Skeletal muscle satellite cell (primary cell): ENCODE data around the gene WAPL. TPM values are rescaled to one million over a fixed set of nuclear protein-coding genes. Genes with fewer than 3 reads are reported as not detected.
A peak's percentile ranks its signal among the peaks of the same experiment; 100 is the strongest.
"Not testable (repeated sequence)": the region's sequence is repeated elsewhere in the genome, so short reads cannot be mapped to it uniquely, and the experiment has no call there.

Source experiments
- H3K27me3 ChIP-seq: 2 replicates; pipeline ENCODE4 v1.7.0; 2013; ENCODE audit warnings: low read length; ENCODE audit not compliant: control insufficient read depth, insufficient read depth
- H3K36me3 ChIP-seq: 2 replicates; pipeline ENCODE4 v1.7.0; 2013; ENCODE audit warnings: mild to moderate bottlenecking, control low read depth, low read length; ENCODE audit not compliant: insufficient read depth
- H3K4me1 ChIP-seq: 2 replicates; pipeline ENCODE4 v1.7.0; 2013; ENCODE audit warnings: low read length; ENCODE audit not compliant: control insufficient read depth, insufficient read depth
- H3K4me2 ChIP-seq: 2 replicates; pipeline ENCODE4 v1.7.0; 2013; ENCODE audit warnings: mild to moderate bottlenecking, low read length
- H3K4me3 ChIP-seq: 2 replicates; pipeline ENCODE4 v1.7.0; 2013; ENCODE audit warnings: low read length
- H3K9ac ChIP-seq: 2 replicates; pipeline ENCODE4 v1.7.0; 2013; ENCODE audit warnings: mild to moderate bottlenecking, low read depth, low read length, moderate library complexity
- H3K9me3 ChIP-seq: replicated peaks from 2 replicates; pipeline ENCODE4 v1.7.0; 2013; ENCODE audit warnings: mild to moderate bottlenecking, control low read depth, low read length
- total RNA-seq: library from RNA; depleted of rRNA; stranded (reverse); fragments of >200 nt; gene quantifications from 2 replicates; pipeline ENCODE4 v1.2.3, GENCODE V29; 2012; rRNA removed

Gene WAPL
- total RNA-seq = 27.7 and 42.3 TPM in 2 replicates

DNA sequence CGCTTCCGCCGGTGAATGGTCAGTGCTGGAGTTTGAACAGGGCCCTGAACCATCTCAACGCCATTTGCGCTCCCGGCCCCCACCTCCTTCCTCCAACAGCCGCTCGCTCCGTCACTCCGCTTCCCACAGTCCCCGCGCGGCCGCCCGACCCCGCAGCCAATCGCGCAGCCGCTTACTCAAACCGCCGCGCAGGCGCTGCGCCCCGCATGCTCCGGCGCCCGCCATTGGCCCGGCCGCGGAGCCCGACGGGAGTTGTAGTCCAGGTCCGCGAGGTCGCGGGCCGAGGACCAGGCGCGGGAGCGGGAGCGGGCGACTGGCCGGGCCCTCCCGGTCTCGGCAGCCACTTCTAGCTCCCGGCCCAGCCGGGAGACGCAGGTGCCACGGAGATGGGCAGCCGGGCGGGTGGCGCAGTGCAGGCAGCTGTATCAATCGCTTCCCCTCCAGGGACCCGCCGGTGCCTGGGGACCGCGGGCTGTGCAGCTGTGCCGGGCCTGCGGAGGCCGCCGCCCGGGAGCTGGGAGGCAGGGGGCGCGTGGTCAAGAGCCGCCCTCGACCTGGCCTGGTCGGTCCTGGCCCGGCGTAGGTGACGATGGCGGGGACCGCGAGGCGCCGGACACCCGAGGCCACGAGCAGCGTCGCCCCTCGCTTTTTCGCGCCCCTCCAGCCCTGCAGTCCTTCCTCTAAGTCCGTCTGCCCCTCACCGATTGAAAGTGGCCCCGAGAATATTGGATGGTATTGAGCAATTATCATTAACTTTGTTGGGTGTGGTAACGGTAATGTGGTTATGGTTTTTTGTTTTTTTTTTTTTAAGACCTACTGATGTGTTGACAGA, at the start of gene WAPL:
Gene WAPL (minus strand): TSS at position 115 of the 832 bp plus-strand sequence. CDS start 3,723 bp downstream, outside the sequence.
- peak within 1 kb of the TSS; percentile 93 for H3K4me3 ChIP-seq
- peak within 1 kb of the TSS; percentile 97 for H3K9ac ChIP-seq
- H3K4me1 ChIP-seq = peaks cover 24% of the 10 kb centered on the region

GRCh38 chr10:86569335-86569734, 47.7 kb upstream of the WAPL start:
- H3K27me3 ChIP-seq = no peaks in the 10 kb centered on the region
- no peak overlapping the region for H3K4me3 ChIP-seq
- H3K4me1 ChIP-seq = no peaks in the 10 kb centered on the region
- H3K36me3 ChIP-seq = no peaks in the 10 kb centered on the region
- no peak overlapping the region for H3K9ac ChIP-seq
- H3K9me3 ChIP-seq = no peaks in the 10 kb centered on the region
- H3K4me2 ChIP-seq = no peak overlapping the region

More for the DNA sequence above, at the start of gene WAPL:
- H3K27me3 ChIP-seq = no peaks in the 10 kb centered on the region
- no peaks in the 10 kb centered on the region for H3K9me3 ChIP-seq
- H3K4me2 ChIP-seq = peak within 1 kb of the TSS; percentile 89
- H3K36me3 ChIP-seq = peaks cover 7% of the 10 kb centered on the region

- not testable (repeated sequence) for H3K4me1 ChIP-seq, H3K27me3 ChIP-seq, H3K9me3 ChIP-seq, H3K4me3 ChIP-seq, H3K4me2 ChIP-seq, H3K36me3 ChIP-seq, H3K9ac ChIP-seq
Observed at GRCh38 chr10:86566518-86566917, 44.9 kb upstream of the WAPL start.

DNA sequence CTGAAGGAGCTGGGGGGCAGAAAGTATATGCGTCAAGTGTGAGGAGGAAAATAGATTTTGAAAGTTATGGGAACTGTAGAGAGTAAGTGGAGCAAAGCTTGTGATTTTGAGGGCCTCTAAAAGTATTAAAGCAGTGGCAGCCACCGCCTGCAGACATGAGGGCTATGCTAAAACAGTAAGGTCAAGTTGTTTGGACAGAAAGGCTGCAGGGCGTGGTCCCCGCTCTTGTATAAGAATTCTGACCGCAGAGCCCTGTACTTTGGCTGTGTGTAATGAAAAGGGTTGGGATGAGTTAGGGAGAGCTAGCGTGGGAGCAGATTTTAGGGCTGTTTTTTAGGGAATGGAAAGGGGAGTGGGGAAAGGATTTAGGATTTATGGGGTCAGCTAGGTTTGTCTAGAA, 41.7 kb upstream of the WAPL start:
- H3K4me3 ChIP-seq, H3K36me3 ChIP-seq, H3K4me1 ChIP-seq, H3K27me3 ChIP-seq, H3K9me3 ChIP-seq, H3K4me2 ChIP-seq, H3K9ac ChIP-seq: not testable (repeated sequence)

DNA sequence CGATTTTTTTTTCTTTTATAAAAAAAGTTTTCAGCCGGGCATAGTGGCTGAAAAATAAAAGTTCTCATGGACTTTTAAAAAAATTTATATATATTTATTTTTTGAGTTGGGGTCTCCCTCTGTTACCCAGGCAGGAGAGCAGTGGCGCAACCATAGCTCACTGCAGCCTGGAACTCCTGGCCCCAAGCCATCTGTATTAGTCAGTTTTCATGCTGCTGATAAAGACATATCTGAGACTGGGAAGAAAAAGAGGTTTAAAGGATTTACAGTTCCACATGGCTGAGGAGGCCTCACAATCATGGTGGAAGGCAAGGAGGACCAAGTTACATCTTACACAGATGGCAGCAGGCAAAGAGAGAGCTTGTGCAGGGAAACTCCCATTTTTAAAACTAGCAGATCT, 37.1 kb upstream of the WAPL start:
- not testable (repeated sequence) for H3K4me3 ChIP-seq, H3K27me3 ChIP-seq, H3K9ac ChIP-seq, H3K4me2 ChIP-seq, H3K36me3 ChIP-seq, H3K4me1 ChIP-seq, H3K9me3 ChIP-seq

- no peaks in the 10 kb centered on the region for H3K4me1 ChIP-seq
- H3K4me2 ChIP-seq = no peak overlapping the region
- H3K4me3 ChIP-seq = no peak overlapping the region
- no peaks in the 10 kb centered on the region for H3K27me3 ChIP-seq
- H3K9me3 ChIP-seq = no peaks in the 10 kb centered on the region
- H3K36me3 ChIP-seq = no peaks in the 10 kb centered on the region
- H3K9ac ChIP-seq = no peak overlapping the region
Observed at GRCh38 chr10:86556933-86557649, 35.5 kb upstream of the WAPL start.

DNA sequence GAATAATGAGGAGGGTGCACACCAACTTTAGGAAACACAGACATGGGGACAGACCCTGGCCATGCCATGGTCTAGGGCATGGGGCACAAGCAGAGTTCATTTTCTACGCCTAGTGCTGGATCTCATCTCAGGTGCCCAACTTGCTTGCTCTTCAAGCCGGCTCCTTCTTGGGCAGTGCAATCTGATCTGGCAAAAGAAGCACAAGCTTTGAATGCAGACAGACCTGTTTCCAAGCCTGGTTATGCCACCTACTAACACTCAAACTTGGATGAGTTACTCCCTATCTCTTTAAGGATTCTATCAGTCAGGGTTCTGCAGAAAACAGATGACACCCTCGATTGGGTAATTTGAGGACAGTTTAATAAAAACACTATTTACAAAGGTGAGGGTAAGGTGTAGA, 34.9 kb upstream of the WAPL start:
- no peaks in the 10 kb centered on the region for H3K4me1 ChIP-seq
- no peaks in the 10 kb centered on the region for H3K36me3 ChIP-seq
- H3K4me2 ChIP-seq = no peak overlapping the region
- no peaks in the 10 kb centered on the region for H3K9me3 ChIP-seq
- H3K9ac ChIP-seq = no peak overlapping the region
- H3K27me3 ChIP-seq = no peaks in the 10 kb centered on the region
- H3K4me3 ChIP-seq = no peak overlapping the region

DNA sequence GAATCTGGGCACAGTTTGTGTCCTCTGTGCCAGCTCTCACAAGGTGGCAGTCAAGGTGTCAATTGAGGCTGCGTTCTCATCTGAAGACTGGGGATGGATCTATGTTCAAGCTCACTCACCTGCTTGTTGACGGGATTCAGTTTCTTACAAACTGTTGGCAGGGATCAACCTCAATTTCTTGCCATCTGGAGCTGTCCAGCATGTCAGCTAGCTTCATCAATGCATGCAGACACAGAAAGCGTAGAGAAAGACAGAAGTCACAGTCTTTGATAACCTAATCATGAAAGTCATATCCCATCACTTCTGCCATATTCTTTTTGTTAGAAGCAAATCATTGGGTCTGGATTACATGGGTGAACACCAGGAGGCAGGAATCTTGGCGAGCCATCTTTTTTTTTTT, 32.0 kb upstream of the WAPL start:
- H3K9me3 ChIP-seq = no peaks in the 10 kb centered on the region
- no peaks in the 10 kb centered on the region for H3K27me3 ChIP-seq
- H3K4me1 ChIP-seq = no peaks in the 10 kb centered on the region
- no peaks in the 10 kb centered on the region for H3K36me3 ChIP-seq
- H3K4me3 ChIP-seq = no peak overlapping the region
- H3K4me2 ChIP-seq = no peak overlapping the region
- H3K9ac ChIP-seq = no peak overlapping the region

- H3K4me2 ChIP-seq = no peak overlapping the region
- H3K36me3 ChIP-seq = no peaks in the 10 kb centered on the region
- H3K9ac ChIP-seq = no peak overlapping the region
- no peaks in the 10 kb centered on the region for H3K4me1 ChIP-seq
- H3K27me3 ChIP-seq = no peaks in the 10 kb centered on the region
- H3K9me3 ChIP-seq = no peaks in the 10 kb centered on the region
- H3K4me3 ChIP-seq = no peak overlapping the region
Observed at GRCh38 chr10:86553213-86553612, 31.6 kb upstream of the WAPL start.

DNA sequence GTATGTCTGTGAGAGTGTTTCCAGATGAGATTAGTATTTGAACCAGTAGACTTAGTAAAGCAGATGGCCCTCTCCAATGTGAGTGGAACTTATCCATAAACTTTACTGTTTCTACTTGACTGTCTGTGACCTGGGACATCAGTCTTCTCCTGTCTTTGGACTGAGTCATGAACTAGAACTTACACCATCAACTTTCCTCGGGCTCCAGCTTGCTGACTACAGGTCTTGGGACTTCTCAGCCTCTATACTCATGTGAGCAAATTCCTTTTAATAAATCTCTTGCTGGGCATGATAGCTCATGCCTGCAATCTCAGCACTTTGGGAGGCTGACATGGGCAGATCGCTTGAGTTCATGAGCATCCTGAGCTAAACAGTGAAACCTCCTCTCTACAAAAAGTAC, 25.7 kb upstream of the WAPL start:
- Histone ChIP-seq H3K4me1 (peaks cover 7% of the 10 kb centered on the region), H3K9ac (no peak overlapping the region), H3K27me3 (no peaks in the 10 kb centered on the region), H3K9me3 (no peaks in the 10 kb centered on the region), H3K4me2 (no peak overlapping the region), H3K36me3 (no peaks in the 10 kb centered on the region), H3K4me3 (no peak overlapping the region)

GRCh38 chr10:86545101-86545500, 23.5 kb upstream of the WAPL start:
- no peak overlapping the region for H3K4me2 ChIP-seq
- no peak overlapping the region for H3K9ac ChIP-seq
- no peak overlapping the region for H3K4me3 ChIP-seq
- peaks cover 7% of the 10 kb centered on the region for H3K4me1 ChIP-seq
- no peaks in the 10 kb centered on the region for H3K27me3 ChIP-seq
- H3K36me3 ChIP-seq = no peaks in the 10 kb centered on the region
- H3K9me3 ChIP-seq = no peaks in the 10 kb centered on the region

GRCh38 chr10:86540016-86540415, 18.4 kb upstream of the WAPL start:
- H3K4me3 ChIP-seq = no peak overlapping the region
- peaks cover 10% of the 10 kb centered on the region for H3K4me1 ChIP-seq
- no peak overlapping the region for H3K9ac ChIP-seq
- no peaks in the 10 kb centered on the region for H3K27me3 ChIP-seq
- no peaks in the 10 kb centered on the region for H3K36me3 ChIP-seq
- no peak overlapping the region for H3K4me2 ChIP-seq
- no peaks in the 10 kb centered on the region for H3K9me3 ChIP-seq
